Activated naive CD4-positive, alpha-beta T cell treated with anti-CD3 and anti-CD28 coated beads, Interleukin-2, amount 50 U/mL, for 72 hours (primary cell): ENCODE measurements around the gene TBC1D9. TPM values are rescaled to one million over a fixed set of nuclear protein-coding genes. Genes with fewer than 3 reads are reported as not detected.

Source experiments
- ATAC-seq, 2 donors: fragments of 150-1000 bp; cut with Tn5 transposase; 2 replicates each; pipeline ENCODE4 v1.10.0; 2021; ENCODE audit warnings: mild to moderate bottlenecking in 2 of 2, moderate library complexity in 2 of 2
- DNase-seq, 2 donors: peaks; one replicate each; pipeline ENCODE4 v3.0.0; 2021 to 2022; ENCODE audit warnings: low spot score in 2 of 2
- H3K27ac Mint-ChIP-seq, 2 donors: one replicate each; pipeline ENCODE4 v1.8.0; 2022; ENCODE audit warnings: mild to moderate bottlenecking in 2 of 2, mixed read lengths in 2 of 2
- H3K36me3 Mint-ChIP-seq, 2 donors: one replicate each; pipeline ENCODE4 v1.8.0; 2022; ENCODE audit warnings: mixed read lengths in 2 of 2
- H3K9me3 Mint-ChIP-seq, 2 donors: one replicate each; pipeline ENCODE4 v1.8.0; 2022; ENCODE audit warnings: mixed read lengths in 2 of 2
- total RNA-seq, 2 donors: library from RNA; stranded (reverse); gene quantifications; one replicate each; pipeline ENCODE4 v1.2.3, GENCODE V29; 2022

The TBC1D9 gene
- total RNA-seq, 2 donors from 2014 or later = 0.04 TPM; not detected in 1

DNA sequence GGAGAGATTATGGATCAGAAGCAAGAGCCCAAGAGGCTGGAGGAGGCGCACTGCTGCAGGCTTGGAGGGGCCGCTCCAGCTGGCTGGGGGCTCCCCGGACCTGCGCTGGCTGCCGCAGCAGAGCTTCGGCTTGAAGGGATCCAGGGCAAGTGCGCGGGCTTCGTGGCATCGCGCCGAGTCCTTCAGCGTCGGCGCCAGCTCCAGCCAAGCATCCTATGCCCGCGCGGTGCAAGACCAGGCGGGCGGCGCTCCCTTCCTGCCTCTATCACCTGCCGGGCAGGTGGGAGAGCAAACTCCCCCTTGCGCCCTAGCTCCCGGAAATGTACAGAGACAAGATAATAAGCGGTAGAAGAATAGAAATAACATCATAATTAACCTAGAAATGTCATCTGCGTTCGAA is 176.9 kb downstream of the TBC1D9 start:
- Mint-ChIP-seq H3K9me3 (no peaks in the 10 kb centered on the region), H3K27ac (no peak overlapping the region), H3K36me3 (no peaks in the 10 kb centered on the region)
- DNase-seq = no peak
- no peak for ATAC-seq

DNA sequence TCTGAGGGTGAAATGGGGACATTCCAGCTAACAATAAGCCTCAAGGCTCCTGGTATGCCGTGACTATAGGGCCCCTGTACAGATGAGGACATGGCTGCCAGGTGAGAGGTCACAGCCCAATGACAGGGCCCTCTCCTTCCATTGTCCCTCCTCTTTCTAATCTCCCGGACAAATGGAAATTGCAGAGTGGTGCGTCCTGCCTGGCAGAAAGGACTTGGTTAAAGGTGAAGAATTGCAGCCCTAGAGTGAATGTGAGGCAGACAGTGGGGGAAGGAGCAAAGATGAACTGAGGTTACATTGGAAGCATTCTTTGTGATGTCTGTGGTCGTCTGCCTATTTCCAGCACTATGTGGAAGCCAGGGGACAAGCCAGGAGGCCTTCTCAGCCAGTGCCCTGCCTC is 180.7 kb downstream of the TBC1D9 start:
- H3K27ac Mint-ChIP-seq = no peak overlapping the region
- peaks cover 13 to 15% of the 10 kb centered on the region in 2 donors for H3K9me3 Mint-ChIP-seq
- DNase-seq = no peak
- H3K36me3 Mint-ChIP-seq = peaks cover 5 to 16% of the 10 kb centered on the region in 2 donors
- ATAC-seq = no peak

DNA sequence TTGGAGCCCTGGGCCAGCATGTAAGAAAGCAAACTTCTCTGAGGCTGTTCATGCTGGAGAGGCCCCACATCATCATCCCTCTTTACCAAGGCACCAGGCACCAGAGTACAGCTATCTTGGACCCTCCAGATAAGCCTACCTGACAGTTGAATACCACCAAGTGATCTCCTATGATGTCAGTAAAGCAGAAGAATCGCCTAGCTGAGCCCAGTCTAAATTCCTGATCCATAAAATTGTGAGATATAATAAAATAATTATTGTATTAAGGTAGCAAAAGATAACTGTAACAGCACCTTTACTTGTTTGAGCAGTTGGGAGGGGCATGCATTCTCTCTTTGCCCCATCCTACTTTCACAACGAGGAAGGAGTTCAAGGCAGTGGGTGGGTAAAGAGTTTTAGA is 184.6 kb downstream of the TBC1D9 start:
- Mint-ChIP-seq H3K27ac (no peak overlapping the region), H3K36me3 (peaks cover 16 to 24% of the 10 kb centered on the region in 2 donors), H3K9me3 (peaks cover 13 to 17% of the 10 kb centered on the region in 2 donors)
- DNase-seq (no peak), ATAC-seq (no peak)

Other genes starting within 250 kb of the TBC1D9 start
- gene ELMOD2, start 232.2 kb downstream of the TBC1D9 start, total RNA-seq = 10 to 100 TPM; 10.6 to 14.8 TPM
- not detected for gene UCP1, start 187.4 kb downstream of the TBC1D9 start, total RNA-seq